ENCODE results near the gene SDK1. TPM values are rescaled to one million over a fixed set of nuclear protein-coding genes. Genes with fewer than 3 reads are reported as not detected.

Gene SDK1
- total and polyA plus RNA-seq, 2 of the 8 experiments (the other 6 are each of a cell fraction or from before 2014, with no cell fraction given), result 3.3 to 7.2 TPM

- FAIRE-seq, result peak; percentile 19
- no peak overlapping the region for H2BK12ac ChIP-seq (ENCODE audit: low read depth, low read length)
- no peak for TF ChIP-seq E2F6 (IDR thresholded peaks at IDR 0.05)
- TF ChIP-seq ATF2 (IDR thresholded peaks at IDR 0.05; ENCODE audit: low read length), result no peak
- no peak for TF ChIP-seq SUZ12 (IDR thresholded peaks at IDR 0.05; ENCODE audit: low read length)
- no peak for TF ChIP-seq SP2 (IDR thresholded peaks at IDR 0.05; ENCODE audit: low read length)
- no peak for TF ChIP-seq SAP30 (IDR thresholded peaks at IDR 0.05; ENCODE audit: insufficient read depth, insufficient replicate concordance, low read length)
- TF ChIP-seq CHD2 (IDR thresholded peaks at IDR 0.05; ENCODE audit: low read length), result no peak
- TF ChIP-seq FOSL1 (IDR thresholded peaks at IDR 0.05; ENCODE audit: insufficient read depth, low read depth, low read length), result no peak
- TF ChIP-seq GTF2F1 (IDR thresholded peaks at IDR 0.05; ENCODE audit: borderline replicate concordance, low read depth, low read length), result no peak
- no peak for TF ChIP-seq MAX (IDR thresholded peaks at IDR 0.05)
- no peak for TF ChIP-seq SP4 (IDR thresholded peaks at IDR 0.05; ENCODE audit: low read length)
- no peak for TF ChIP-seq SP1 (IDR thresholded peaks at IDR 0.05; ENCODE audit: low read depth, low read length)
- TF ChIP-seq CBX5 (IDR thresholded peaks at IDR 0.05; ENCODE audit: low read depth, low read length), result no peak
- TF ChIP-seq POLR2AphosphoS5 (IDR thresholded peaks at IDR 0.05; ENCODE audit: low read depth, low read length), result no peak
- TF ChIP-seq ZNF274 (IDR thresholded peaks at IDR 0.05; ENCODE audit: borderline replicate concordance, extremely low read depth, low read length), result no peak
Observed at GRCh38 chr7:3634396-3634795, 333.3 kb downstream of the SDK1 start.

More at GRCh38 chr7:3634396-3634795, 333.3 kb downstream of the SDK1 start:
- no peak overlapping the region for H4K8ac ChIP-seq (ENCODE audit: extremely low read depth, insufficient read depth, low read length)
- no peaks in the 10 kb centered on the region for H3K23me2 ChIP-seq (ENCODE audit: low read depth, low read length)
- H3K23ac ChIP-seq (ENCODE audit: insufficient read length), result no peak overlapping the region
- 0 out of 8 replicates have a peak, but pooled peaks cover 0 to 3% (median 0%) of the 10 kb centered on the region in 4 experiments for H3K36me3 ChIP-seq (ENCODE audit: control insufficient read depth in 2 of 4, insufficient read depth in 4 of 4, low read length in 3 of 4)
- H3K4ac ChIP-seq (replicated peaks; ENCODE audit: insufficient read length, low read depth, low read length), result no peak overlapping the region
- H2BK120ac ChIP-seq (replicated peaks; ENCODE audit: low read depth, low read length), result no peak overlapping the region
- no peak overlapping the region for H3K14ac ChIP-seq (ENCODE audit: insufficient read length)
- H3K79me1 ChIP-seq (ENCODE audit: low read depth, low read length), result no peaks in the 10 kb centered on the region
- no peak overlapping the region for H2BK15ac ChIP-seq (ENCODE audit: low read length)
- no peak overlapping the region for H3K18ac ChIP-seq (ENCODE audit: extremely low read depth, low read length)
- H3K27me3 ChIP-seq (replicated peaks in 1 of 4; ENCODE audit: control insufficient read depth in 3 of 4, extremely low read depth in 1 of 4, insufficient read depth in 3 of 4, low read length in 3 of 4), result no peaks in the 10 kb centered on the region
- no peak overlapping the region for H2BK20ac ChIP-seq (ENCODE audit: low read length)
- H4K20me1 ChIP-seq (replicated peaks in 1 of 2; ENCODE audit: control insufficient read depth in 1 of 2, insufficient read depth in 2 of 2, low read length in 2 of 2), result no peaks in the 10 kb centered on the region
- H3K4me2 ChIP-seq (ENCODE audit: insufficient read depth in 1 of 2, low read depth in 2 of 2, low read length in 2 of 2), result no peak overlapping the region
- no peak overlapping the region for H2AK5ac ChIP-seq (ENCODE audit: low read depth, low read length)
- H3K27ac ChIP-seq (ENCODE audit: low read depth, low read length), result no peak overlapping the region
- H3K9me3 ChIP-seq (ENCODE audit: insufficient read depth in 2 of 2, low read depth in 1 of 2, low read length in 1 of 2), result peaks cover 5 to 13% of the 10 kb centered on the region in 2 experiments; a peak in 3 of 4 replicates
- no peak overlapping the region for H2BK5ac ChIP-seq (ENCODE audit: low read depth, low read length)
- no peak overlapping the region for H3K9ac ChIP-seq (replicated peaks in 1 of 4; ENCODE audit: extremely low read depth in 1 of 4, low read depth in 3 of 4, low read length in 3 of 4)
- H4K91ac ChIP-seq (replicated peaks; ENCODE audit: insufficient read length, low read length), result no peak overlapping the region
- no peaks in the 10 kb centered on the region for H3K4me1 ChIP-seq (replicated peaks in 1 of 4; ENCODE audit: control insufficient read depth in 3 of 4, insufficient read depth in 4 of 4, low read length in 3 of 4)
- CTCF ChIA-PET (ENCODE audit: partially characterized antibody), result no interaction called here
- POLR2A ChIA-PET (ENCODE audit: partially characterized antibody), result no interaction called here
- no peak overlapping the region for H4K5ac ChIP-seq (ENCODE audit: insufficient read length, low read depth, low read length)
- no peak for DNase-seq (ENCODE audit: low read depth in 1 of 2, low spot score in 2 of 2)
- H3K4me3 ChIP-seq (ENCODE audit: extremely low read depth in 1 of 4, insufficient read depth in 2 of 4, low read depth in 3 of 4, low read length in 4 of 4), result no peak overlapping the region
- no peak overlapping the region for H2AFZ ChIP-seq (ENCODE audit: low read length)
- no peak overlapping the region for H3K56ac ChIP-seq (replicated peaks; ENCODE audit: insufficient read length, low read depth, low read length)
- no peaks in the 10 kb centered on the region for H3K79me2 ChIP-seq (ENCODE audit: control insufficient read depth in 1 of 2, insufficient read depth in 2 of 2, low read length in 2 of 2)
